OCI-LY1 (cell line): ENCODE measurements around the gene PLA2G2E.

ENCODE experiments used
- CTCF ChIP-seq: fragments of 200-600 bp; sonication (generic), shearing (Covaris generic); IDR thresholded peaks from 2 replicates; pipeline ENCODE4 v1.5.1; 2017; ENCODE audit warnings: mild to moderate bottlenecking, antibody characterized with exemption, low read length, moderate library complexity, mixed read lengths
- EZH2 ChIP-seq: fragments of 200-600 bp; sonication (generic), shearing (Covaris generic); IDR thresholded peaks from 2 replicates; pipeline ENCODE4 v1.8.0; 2017; ENCODE audit warnings: borderline replicate concordance, mixed run types, mild to moderate bottlenecking, antibody characterized with exemption, low read length, moderate library complexity, mixed read lengths

- TF ChIP-seq CTCF: no peak
- no peak for TF ChIP-seq EZH2
Observed at GRCh38 chr1:19938472-19938871, 15.1 kb upstream of the PLA2G2E start.
